Trophoblast cell (in vitro differentiated cells and primary cell): Measurements from ENCODE around the gene ARHGEF11.

Experiments used
- DNase-seq, 2 donors: peaks; one replicate each; pipeline ENCODE4 v3.0.0-alpha.2; 2016
- H2AFZ ChIP-seq: 2 replicates; pipeline ENCODE4 v1.6.1; 2013; ENCODE audit warnings: low read length, moderate library complexity, mild to moderate bottlenecking; ENCODE audit not compliant: insufficient read depth, poor library complexity
- H2AK5ac ChIP-seq: 2 replicates; pipeline ENCODE4 v1.6.1; 2013; ENCODE audit warnings: mild to moderate bottlenecking, low read length
- H2BK120ac ChIP-seq: 2 replicates; pipeline ENCODE4 v1.6.1; 2013; ENCODE audit warnings: low read length, mild to moderate bottlenecking, moderate library complexity; ENCODE audit not compliant: insufficient read depth, poor library complexity
- H2BK12ac ChIP-seq: 2 replicates; pipeline ENCODE4 v1.6.1; 2013; ENCODE audit warnings: mild to moderate bottlenecking, low read length, moderate library complexity
- H2BK5ac ChIP-seq: 2 replicates; pipeline ENCODE4 v1.6.1; 2013; ENCODE audit warnings: low read length, low read depth, moderate library complexity, mild to moderate bottlenecking; ENCODE audit not compliant: poor library complexity
- H3K14ac ChIP-seq: 2 replicates; pipeline ENCODE4 v1.6.1; 2013; ENCODE audit warnings: mild to moderate bottlenecking, low read length
- H3K18ac ChIP-seq: 2 replicates; pipeline ENCODE4 v1.6.1; 2013; ENCODE audit warnings: mild to moderate bottlenecking, low read length
- H3K23ac ChIP-seq: 2 replicates; pipeline ENCODE4 v1.6.1; 2013; ENCODE audit warnings: low read length
- H3K27ac ChIP-seq: 2 replicates; pipeline ENCODE4 v1.5.1; 2013; ENCODE audit warnings: low read depth, mild to moderate bottlenecking, inconsistent platforms, low read length, moderate library complexity
- H3K27me3 ChIP-seq: 2 replicates; pipeline ENCODE4 v1.6.1; 2013; ENCODE audit warnings: inconsistent platforms, mild to moderate bottlenecking, low read length, moderate library complexity; ENCODE audit not compliant: insufficient read depth
- H3K36me3 ChIP-seq, 2 experiments: 1 replicate in 1 of 2; 2 replicates in 1 of 2; pipeline ENCODE4 v1.6.1; 2013; ENCODE audit warnings: low read length in 2 of 2, mild to moderate bottlenecking in 2 of 2, moderate library complexity in 1 of 2; ENCODE audit not compliant: insufficient read depth in 2 of 2, control insufficient read depth in 1 of 2
- H3K4ac ChIP-seq: 2 replicates; pipeline ENCODE4 v1.6.1; 2013; ENCODE audit warnings: low read depth, mild to moderate bottlenecking, low read length, moderate library complexity
- H3K4me1 ChIP-seq, 2 experiments: 1 replicate in 1 of 2; 2 replicates in 1 of 2; pipeline ENCODE4 v1.6.1; 2013; ENCODE audit warnings: low read length in 2 of 2, mild to moderate bottlenecking in 2 of 2, moderate library complexity in 1 of 2; ENCODE audit not compliant: insufficient read depth in 2 of 2, control insufficient read depth in 1 of 2
- H3K4me2 ChIP-seq: 2 replicates; pipeline ENCODE4 v1.6.1; 2013; ENCODE audit warnings: inconsistent platforms, mild to moderate bottlenecking, low read length, moderate library complexity
- H3K4me3 ChIP-seq: 2 replicates; pipeline ENCODE4 v1.5.1; 2013; ENCODE audit warnings: mild to moderate bottlenecking, low read depth, low read length, inconsistent platforms
- H3K79me1 ChIP-seq: one replicate; pipeline ENCODE4 v1.6.1; 2013; ENCODE audit warnings: low read length
- H3K79me2 ChIP-seq: 2 replicates; pipeline ENCODE4 v1.6.1; 2013; ENCODE audit warnings: low read length, mild to moderate bottlenecking; ENCODE audit not compliant: control insufficient read depth, insufficient read depth, poor library complexity
- H3K9ac ChIP-seq: 2 replicates; pipeline ENCODE4 v1.6.1; 2013; ENCODE audit warnings: mild to moderate bottlenecking, low read length
- H3K9me3 ChIP-seq: 2 replicates; pipeline ENCODE4 v1.6.1; 2013; ENCODE audit warnings: low read depth, mild to moderate bottlenecking, control low read depth, inconsistent platforms, low read length; ENCODE audit not compliant: insufficient read depth
- H4K12ac ChIP-seq: 2 replicates; pipeline ENCODE4 v1.6.1; 2013; ENCODE audit warnings: low read depth, mild to moderate bottlenecking, low read length, moderate library complexity
- H4K8ac ChIP-seq: 2 replicates; pipeline ENCODE4 v1.6.1; 2013; ENCODE audit warnings: low read depth, mild to moderate bottlenecking, low read length, moderate library complexity
- H4K91ac ChIP-seq: one replicate; pipeline ENCODE4 v1.6.1; 2013; ENCODE audit warnings: low read depth, mild to moderate bottlenecking, low read length, moderate library complexity
- WGBS: extraction: QIAGEN DNeasy Blood & Tissue Kit; methylation state at CpG from one replicate; pipeline ENCODE4 v1.1.7; 2013; ENCODE audit warnings: missing lambda C conversion rate; ENCODE audit not compliant: insufficient read length, insufficient coverage; ENCODE audit errors: extremely low coverage; 5-methylcytosine and 5-hydroxymethylcytosine counted together

Gene ARHGEF11

GRCh38 chr1:156921053-156921529 lies 124.5 kb downstream of the ARHGEF11 start:
- no peak overlapping the region for H3K18ac ChIP-seq
- no peaks in the 10 kb centered on the region for H3K79me2 ChIP-seq
- H3K4me1 ChIP-seq: peaks cover 4 to 7% of the 10 kb centered on the region in 2 experiments
- peaks cover 4% of the 10 kb centered on the region for H3K9me3 ChIP-seq
- H4K91ac ChIP-seq: no peak overlapping the region
- no peak overlapping the region for H2AFZ ChIP-seq
- no peak overlapping the region for H3K9ac ChIP-seq
- no peak overlapping the region for H3K4ac ChIP-seq
- H4K8ac ChIP-seq: no peak overlapping the region
- H3K14ac ChIP-seq: peak overlapping the region; percentile 5
- H3K27ac ChIP-seq: no peak overlapping the region
- H3K23ac ChIP-seq: no peak overlapping the region
- peaks cover 0 to 3% of the 10 kb centered on the region in 2 experiments for H3K36me3 ChIP-seq
- no CpG with 5 or more reads among the region's 7 CpGs for WGBS
- no peak overlapping the region for H4K12ac ChIP-seq
- H2BK120ac ChIP-seq: no peak overlapping the region
- H3K79me1 ChIP-seq: no peaks in the 10 kb centered on the region
- no peak overlapping the region for H2AK5ac ChIP-seq
- H2BK12ac ChIP-seq: no peak overlapping the region
- H3K4me3 ChIP-seq: no peak overlapping the region
- H3K4me2 ChIP-seq: no peak overlapping the region
- no peak overlapping the region for H2BK5ac ChIP-seq
- DNase-seq: no peak
- peaks cover 51% of the 10 kb centered on the region for H3K27me3 ChIP-seq

- H3K27me3 ChIP-seq: peaks cover 47% of the 10 kb centered on the region
- H2BK120ac ChIP-seq: no peak within 1 kb of the TSS
- DNase-seq: peak; percentile 54 to 72
- H3K14ac ChIP-seq: peak within 1 kb of the TSS; percentile 5
- H3K79me2 ChIP-seq: no peaks in the 10 kb centered on the region
- H3K18ac ChIP-seq: no peak within 1 kb of the TSS
- no peak within 1 kb of the TSS for H2BK12ac ChIP-seq
- peaks cover 4 to 5% of the 10 kb centered on the region in 2 experiments for H3K36me3 ChIP-seq
- H3K79me1 ChIP-seq: no peaks in the 10 kb centered on the region
- H3K4me2 ChIP-seq: peak within 1 kb of the TSS; percentile 45
- H3K4me1 ChIP-seq: peaks cover 4 to 7% of the 10 kb centered on the region in 2 experiments
- H3K9me3 ChIP-seq: peaks cover 4% of the 10 kb centered on the region
- no peak within 1 kb of the TSS for H3K27ac ChIP-seq
- no peak within 1 kb of the TSS for H4K8ac ChIP-seq
- H2AFZ ChIP-seq: no peak within 1 kb of the TSS
- H3K9ac ChIP-seq: no peak within 1 kb of the TSS
- H4K91ac ChIP-seq: no peak within 1 kb of the TSS
- H4K12ac ChIP-seq: no peak within 1 kb of the TSS
- no CpG with 5 or more reads among the region's 71 CpGs for WGBS
- H3K23ac ChIP-seq: no peak within 1 kb of the TSS
- no peak within 1 kb of the TSS for H2BK5ac ChIP-seq
- H3K4ac ChIP-seq: no peak within 1 kb of the TSS
- H3K4me3 ChIP-seq: peak within 1 kb of the TSS; percentile 2
- H2AK5ac ChIP-seq: no peak within 1 kb of the TSS
Measured at GRCh38 chr1:156920233-156921052, 125.1 kb downstream of the ARHGEF11 start, which contains the start of gene LRRC71. LRRC71 (plus strand) TSS chr1:156920632; CDS start chr1:156920804, 172 bp downstream.

- Histone ChIP-seq H4K8ac (no peak overlapping the region), H2AK5ac (no peak overlapping the region), H3K4me2 (no peak overlapping the region), H3K18ac (no peak overlapping the region), H3K9me3 (peaks cover 2% of the 10 kb centered on the region), H3K79me2 (no peaks in the 10 kb centered on the region), H3K4me3 (no peak overlapping the region), H2BK12ac (no peak overlapping the region), H4K12ac (no peak overlapping the region), H3K9ac (no peak overlapping the region), H3K23ac (no peak overlapping the region), H3K4ac (no peak overlapping the region), H3K27ac (no peak overlapping the region), H2AFZ (no peak overlapping the region), H3K4me1 (peaks cover 0 to 4% of the 10 kb centered on the region in 2 experiments), H3K79me1 (no peaks in the 10 kb centered on the region), H4K91ac (no peak overlapping the region), H3K36me3 (peaks cover 48 to 54% of the 10 kb centered on the region in 2 experiments), H2BK120ac (no peak overlapping the region), H2BK5ac (no peak overlapping the region), H3K14ac (no peak overlapping the region), H3K27me3 (no peaks in the 10 kb centered on the region)
- no CpG with 5 or more reads among the region's 9 CpGs for WGBS
- peak; percentile 35 to 54 for DNase-seq
Measured at GRCh38 chr1:156914440-156914856, 131.1 kb downstream of the ARHGEF11 start.

- no peak overlapping the region for H2BK120ac ChIP-seq
- no peak overlapping the region for H3K4me3 ChIP-seq
- H3K4ac ChIP-seq: no peak overlapping the region
- peaks cover 2% of the 10 kb centered on the region for H3K9me3 ChIP-seq
- H2BK5ac ChIP-seq: no peak overlapping the region
- H2BK12ac ChIP-seq: no peak overlapping the region
- H3K79me2 ChIP-seq: no peaks in the 10 kb centered on the region
- peaks cover 0 to 4% of the 10 kb centered on the region in 2 experiments for H3K4me1 ChIP-seq
- no peaks in the 10 kb centered on the region for H3K79me1 ChIP-seq
- H3K23ac ChIP-seq: no peak overlapping the region
- H3K27me3 ChIP-seq: no peaks in the 10 kb centered on the region
- no peak overlapping the region for H2AK5ac ChIP-seq
- peaks cover 52 to 60% of the 10 kb centered on the region in 2 experiments for H3K36me3 ChIP-seq
- H3K9ac ChIP-seq: no peak overlapping the region
- no peak overlapping the region for H3K27ac ChIP-seq
- H2AFZ ChIP-seq: no peak overlapping the region
- H4K12ac ChIP-seq: no peak overlapping the region
- H4K91ac ChIP-seq: no peak overlapping the region
- no peak overlapping the region for H4K8ac ChIP-seq
- H3K14ac ChIP-seq: no peak overlapping the region
- no peak overlapping the region for H3K18ac ChIP-seq
- H3K4me2 ChIP-seq: no peak overlapping the region
- no peak for DNase-seq
- no CpG with 5 or more reads among the region's 13 CpGs for WGBS
Measured at GRCh38 chr1:156913809-156914387, 131.6 kb downstream of the ARHGEF11 start.
